HG02642 (cell line): ENCODE data around the gene CNPY2.
"Not testable (repeated sequence)": the region's sequence is repeated elsewhere in the genome, so short reads cannot be mapped to it uniquely, and the experiment has no call there.

ENCODE experiments used
- ATAC-seq: cut with Tn5 transposase; IDR thresholded peaks from one replicate; pipeline ENCODE4 v1.9.1; 2021; ENCODE audit warnings: mild to moderate bottlenecking; ENCODE audit not compliant: unreplicated experiment, poor library complexity

Gene CNPY2

GRCh38 chr12:56334490-56334793 is 18.7 kb upstream of the CNPY2 start:
- ATAC-seq = no peak

DNA sequence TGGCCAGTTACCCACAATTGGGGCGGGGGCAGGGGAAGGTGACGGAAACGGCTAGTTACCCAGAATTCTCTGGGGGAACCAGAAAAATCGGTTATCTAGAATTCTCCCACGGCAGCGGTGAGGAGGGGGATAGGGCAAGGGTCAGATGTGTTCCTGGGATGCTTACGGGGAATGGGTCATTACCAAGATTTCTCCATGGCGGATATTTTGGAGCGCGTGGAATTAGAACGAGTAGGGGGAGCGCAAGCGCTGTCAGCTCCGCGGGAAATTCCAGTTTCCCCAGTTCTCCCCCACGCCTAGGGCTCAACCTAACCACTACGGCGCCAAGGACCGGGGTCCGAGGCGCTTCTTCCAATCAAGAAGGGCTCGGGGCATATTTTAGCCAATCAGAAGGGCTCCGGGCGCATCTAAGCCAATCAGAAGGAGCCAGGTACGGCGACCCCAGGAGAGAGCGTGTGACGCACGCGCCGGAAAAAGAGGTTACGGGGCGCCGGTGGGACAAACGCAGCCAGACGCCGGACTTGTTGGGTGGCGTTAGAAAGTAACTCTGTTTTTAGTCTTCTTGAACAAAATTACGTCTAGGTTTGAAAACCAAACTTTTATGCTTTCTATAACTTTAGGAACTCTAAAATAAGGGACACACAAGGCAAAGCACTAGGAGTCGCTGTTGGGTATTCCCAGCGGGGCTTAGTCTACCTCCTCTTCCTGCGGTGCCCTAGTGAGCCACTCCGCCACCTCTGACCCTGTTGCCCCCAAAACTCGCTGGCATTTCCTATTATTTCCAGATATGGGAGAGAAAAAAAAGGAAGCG is 18.1 kb upstream of the CNPY2 start, which contains the start of gene PAN2:
PAN2 (minus strand) TSS at position 322 of the 811 bp plus-strand sequence. CDS start 906 bp downstream, outside the sequence.
- ATAC-seq = peak; percentile 97

- peak; percentile 1 for ATAC-seq
Observed at GRCh38 chr12:56333197-56333678, 17.4 kb upstream of the CNPY2 start.

DNA sequence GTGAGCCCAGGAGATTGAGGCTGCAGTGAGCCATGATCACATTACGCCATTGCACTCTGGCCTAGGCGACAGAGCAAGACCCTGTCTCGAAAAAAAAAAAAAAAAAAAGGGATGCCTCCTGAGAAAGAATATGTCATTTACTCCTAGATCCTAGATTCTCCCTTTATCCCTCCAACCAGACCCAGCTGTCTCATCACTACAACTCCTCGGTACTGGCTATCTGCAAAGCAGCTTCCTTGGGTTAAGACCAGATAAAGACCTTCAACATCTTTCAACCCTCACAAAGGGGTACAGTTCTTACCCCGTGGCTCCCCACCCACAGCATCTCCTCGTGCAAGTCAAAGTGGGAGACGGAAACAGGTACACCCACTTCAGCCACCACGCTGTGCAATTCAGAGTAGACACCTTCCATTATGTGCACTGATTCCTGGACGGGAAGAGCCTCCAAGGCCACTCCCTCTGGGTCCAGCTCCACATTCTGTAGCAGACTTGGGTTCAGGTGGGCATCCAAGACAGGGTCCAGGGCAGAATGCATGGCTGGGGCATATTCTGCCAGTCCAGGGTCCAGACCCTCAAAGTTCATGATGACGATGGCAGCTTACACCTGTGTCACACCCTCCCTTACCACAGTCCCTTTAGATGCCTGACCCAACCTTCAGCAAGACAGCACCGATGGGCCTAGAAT is 16.9 kb upstream of the CNPY2 start:
- ATAC-seq = no peak

DNA sequence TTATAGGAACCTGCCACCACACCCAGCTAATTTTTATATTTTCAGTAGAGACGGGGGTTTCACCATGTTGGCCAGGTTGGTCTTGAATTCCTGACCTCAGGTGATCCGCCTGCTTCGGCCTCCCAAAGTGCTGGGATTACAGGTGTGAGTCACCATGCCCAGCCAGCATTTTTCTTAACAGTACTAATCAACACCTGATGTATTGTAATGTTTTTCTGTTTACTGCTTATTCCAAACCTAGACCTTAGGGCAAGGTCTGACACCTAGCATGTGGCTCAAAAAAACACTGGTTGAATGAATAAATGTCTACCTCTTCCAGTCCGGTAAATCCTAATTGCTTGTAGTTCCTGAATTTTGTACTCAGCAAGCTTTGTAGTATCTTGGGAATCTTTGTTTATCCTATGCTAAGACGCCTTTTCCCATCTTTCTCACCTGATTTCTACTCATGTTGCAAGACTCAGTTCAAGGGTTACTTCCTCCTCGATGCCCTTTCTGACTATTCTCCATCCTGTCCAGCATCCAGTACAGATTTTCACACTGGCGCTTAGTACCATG is 15.2 kb upstream of the CNPY2 start:
- ATAC-seq = no peak

DNA sequence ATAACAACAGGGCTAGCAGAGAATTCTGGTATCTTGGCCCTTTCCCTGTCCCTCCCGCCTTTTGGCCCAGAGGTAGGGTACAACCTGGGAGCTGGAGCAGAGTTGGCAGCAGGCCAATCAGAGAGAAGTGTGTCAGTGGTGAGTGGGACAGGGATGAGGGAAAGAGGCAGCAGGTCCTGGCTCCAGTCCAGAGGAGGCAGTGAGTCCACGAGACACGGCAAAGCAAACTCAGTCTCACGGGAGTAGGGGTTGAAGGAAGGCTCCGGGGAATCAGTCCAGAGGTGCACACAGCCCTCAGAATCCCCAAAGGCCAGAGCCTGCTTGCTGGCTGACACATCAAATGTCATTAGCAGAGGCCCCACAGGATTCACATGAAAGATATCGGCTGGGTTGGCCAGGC is 10.7 kb upstream of the CNPY2 start:
- ATAC-seq = no peak

DNA sequence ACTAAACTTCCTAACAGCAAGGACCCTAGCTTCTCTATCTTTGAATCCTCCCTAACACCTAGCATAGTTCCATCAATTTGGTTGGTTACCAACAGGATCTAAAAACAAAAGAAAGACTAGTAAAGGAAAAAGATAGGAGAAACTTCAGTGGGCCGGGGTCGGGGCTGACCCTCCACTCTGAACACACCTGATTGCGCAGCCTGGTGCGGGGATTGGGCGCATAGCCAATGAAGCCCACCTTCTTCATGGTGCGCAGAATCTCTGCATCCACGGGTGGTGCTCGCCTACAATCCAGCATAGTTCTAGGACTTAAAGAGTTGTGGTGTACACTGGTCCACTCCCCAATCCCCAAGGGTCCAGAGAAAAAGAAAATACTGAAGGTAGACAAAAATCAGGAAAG is 10.3 kb upstream of the CNPY2 start:
- no peak for ATAC-seq

- ATAC-seq = no peak
Observed at GRCh38 chr12:56324206-56324605, 8.4 kb upstream of the CNPY2 start.

GRCh38 chr12:56321610-56322009 is 5.8 kb upstream of the CNPY2 start:
- ATAC-seq = not testable (repeated sequence)

- no peak for ATAC-seq
Observed at GRCh38 chr12:56321027-56321426, 5.2 kb upstream of the CNPY2 start.

GRCh38 chr12:56317675-56318074 is 1.9 kb upstream of the CNPY2 start:
- no peak for ATAC-seq

DNA sequence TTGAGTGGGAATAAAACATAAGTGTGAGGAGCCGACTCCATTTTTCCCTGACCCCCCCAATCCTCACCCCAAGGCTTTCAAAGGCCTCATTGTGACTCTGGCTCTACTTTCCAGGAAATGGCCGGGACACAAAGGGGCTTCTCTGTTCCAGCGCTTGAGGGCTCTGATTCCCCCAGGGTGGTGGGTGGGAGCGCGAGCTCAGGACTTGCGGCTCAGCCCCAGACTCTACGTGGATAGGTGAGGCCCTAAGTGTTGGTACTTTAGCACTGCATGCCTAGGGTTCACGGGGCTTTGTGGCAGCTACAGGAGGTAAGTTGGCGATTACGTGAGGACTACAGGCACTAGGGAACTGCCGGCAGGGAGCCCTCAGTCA is 553 bp downstream of the CNPY2 start:
- no peak for ATAC-seq

- no peak for ATAC-seq
Observed at GRCh38 chr12:56311003-56311402, 4.8 kb downstream of the CNPY2 start.

DNA sequence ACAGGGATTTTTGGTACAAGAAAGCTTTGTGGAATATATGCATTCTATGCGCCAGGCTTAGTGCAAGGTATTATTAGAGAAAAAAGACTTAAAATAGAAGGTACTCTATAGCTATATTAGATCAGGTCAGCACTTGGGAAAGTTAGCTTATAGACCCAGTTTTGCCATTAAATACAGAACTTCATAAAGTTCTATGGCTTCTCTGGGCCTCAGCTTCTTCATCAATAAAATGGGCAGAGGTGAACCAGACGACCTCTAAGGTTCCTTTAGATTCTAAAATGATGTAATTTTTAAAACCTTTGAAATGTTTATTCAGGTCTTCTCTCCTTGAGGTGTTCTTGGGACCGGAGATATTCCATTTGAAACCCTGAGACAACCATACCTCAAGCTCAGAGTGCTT is 7.1 kb downstream of the CNPY2 start:
- no peak for ATAC-seq

DNA sequence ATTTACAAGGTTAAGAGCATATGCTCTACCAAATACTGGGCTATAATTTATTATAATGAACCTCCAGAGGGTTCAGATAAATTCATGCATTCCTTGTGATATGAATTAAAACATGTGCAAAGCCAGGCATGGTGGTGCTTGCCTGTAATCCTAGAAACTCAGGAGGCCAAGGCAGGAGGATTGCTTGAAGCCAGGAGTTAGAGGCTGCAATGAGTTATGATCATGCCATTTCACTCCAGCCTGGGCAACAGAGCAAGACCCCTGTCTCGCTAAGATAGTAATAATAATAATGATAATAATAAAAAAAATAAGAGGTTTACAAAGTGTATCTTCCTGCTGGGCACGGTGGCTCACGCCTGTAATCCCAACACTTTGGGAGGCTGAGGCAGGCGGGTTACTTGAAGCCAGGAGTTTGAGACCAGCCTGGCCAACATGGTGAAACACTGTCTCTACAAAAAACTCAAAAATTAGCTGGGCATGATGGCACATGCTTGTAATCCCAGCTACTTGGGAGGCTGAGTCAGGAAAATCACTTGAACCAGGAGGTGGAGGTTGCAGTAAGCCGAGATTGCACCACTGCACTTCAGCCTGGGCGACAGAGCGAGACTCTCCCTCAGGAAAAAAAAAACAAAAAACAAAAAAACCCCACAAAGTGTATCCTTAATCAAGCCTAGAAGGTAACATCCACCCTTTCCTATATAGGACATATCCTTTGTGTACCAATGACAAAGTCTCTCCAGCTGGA is 8.4 kb downstream of the CNPY2 start:
- ATAC-seq = no peak

- ATAC-seq = no peak
Observed at GRCh38 chr12:56304872-56305590, 10.8 kb downstream of the CNPY2 start.

- no peak for ATAC-seq
Observed at GRCh38 chr12:56304276-56304675, 11.5 kb downstream of the CNPY2 start.

DNA sequence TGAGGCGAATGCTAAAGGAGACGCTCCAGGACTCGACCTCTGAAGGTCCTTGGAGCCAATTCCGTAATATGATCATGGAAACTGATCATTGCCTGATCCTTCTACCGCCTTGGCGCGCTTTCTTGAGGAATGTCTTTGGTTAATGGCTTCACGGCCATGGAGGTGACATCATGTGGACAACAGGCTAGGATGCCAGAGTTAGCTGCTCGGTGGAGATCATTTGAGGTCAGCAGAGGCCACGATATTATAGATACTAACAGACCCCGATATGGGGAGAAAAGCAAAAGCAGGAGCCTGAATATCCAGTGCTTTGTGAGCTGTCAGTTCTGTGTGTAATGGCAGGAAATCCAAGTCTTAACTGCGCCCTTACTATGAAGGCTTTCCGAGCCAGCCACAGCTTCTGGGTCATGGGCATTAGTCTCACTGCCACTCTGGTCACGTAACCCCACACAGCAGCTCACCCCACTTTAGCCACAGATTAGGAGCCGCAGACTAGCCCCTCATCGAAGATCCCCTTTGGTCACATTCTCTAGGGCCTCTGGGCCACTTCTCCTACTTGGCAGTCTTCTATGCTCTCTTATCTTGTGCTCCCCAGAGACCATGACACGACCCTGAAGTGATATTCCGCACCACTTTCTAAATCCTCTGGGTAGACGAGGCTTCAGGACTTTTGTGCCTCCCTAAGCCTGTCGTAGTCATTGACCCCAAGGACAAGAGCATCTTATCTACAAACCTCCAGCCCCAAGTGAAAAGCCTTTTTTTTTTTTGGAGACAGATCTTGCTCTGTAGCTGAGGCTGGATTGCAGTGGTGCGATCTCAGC is 14.9 kb downstream of the CNPY2 start:
- no peak for ATAC-seq

GRCh38 chr12:56299853-56300643 is 15.7 kb downstream of the CNPY2 start, which contains the start of gene CS:
TSS of gene CS (minus strand) at chr12:56300330. CDS start at chr12:56300201, 129 bp downstream.
- ATAC-seq = peak; percentile 95
